Measurements from ENCODE around the gene CNKSR1. TPM values are rescaled to one million over a fixed set of nuclear protein-coding genes. Genes with fewer than 3 reads are reported as not detected.
A peak's percentile ranks its signal among the peaks of the same experiment; 100 is the strongest.

The CNKSR1 gene
- total RNA-seq, 2 experiments from 2014 or later = 4.5 to 6.0 TPM

DNA sequence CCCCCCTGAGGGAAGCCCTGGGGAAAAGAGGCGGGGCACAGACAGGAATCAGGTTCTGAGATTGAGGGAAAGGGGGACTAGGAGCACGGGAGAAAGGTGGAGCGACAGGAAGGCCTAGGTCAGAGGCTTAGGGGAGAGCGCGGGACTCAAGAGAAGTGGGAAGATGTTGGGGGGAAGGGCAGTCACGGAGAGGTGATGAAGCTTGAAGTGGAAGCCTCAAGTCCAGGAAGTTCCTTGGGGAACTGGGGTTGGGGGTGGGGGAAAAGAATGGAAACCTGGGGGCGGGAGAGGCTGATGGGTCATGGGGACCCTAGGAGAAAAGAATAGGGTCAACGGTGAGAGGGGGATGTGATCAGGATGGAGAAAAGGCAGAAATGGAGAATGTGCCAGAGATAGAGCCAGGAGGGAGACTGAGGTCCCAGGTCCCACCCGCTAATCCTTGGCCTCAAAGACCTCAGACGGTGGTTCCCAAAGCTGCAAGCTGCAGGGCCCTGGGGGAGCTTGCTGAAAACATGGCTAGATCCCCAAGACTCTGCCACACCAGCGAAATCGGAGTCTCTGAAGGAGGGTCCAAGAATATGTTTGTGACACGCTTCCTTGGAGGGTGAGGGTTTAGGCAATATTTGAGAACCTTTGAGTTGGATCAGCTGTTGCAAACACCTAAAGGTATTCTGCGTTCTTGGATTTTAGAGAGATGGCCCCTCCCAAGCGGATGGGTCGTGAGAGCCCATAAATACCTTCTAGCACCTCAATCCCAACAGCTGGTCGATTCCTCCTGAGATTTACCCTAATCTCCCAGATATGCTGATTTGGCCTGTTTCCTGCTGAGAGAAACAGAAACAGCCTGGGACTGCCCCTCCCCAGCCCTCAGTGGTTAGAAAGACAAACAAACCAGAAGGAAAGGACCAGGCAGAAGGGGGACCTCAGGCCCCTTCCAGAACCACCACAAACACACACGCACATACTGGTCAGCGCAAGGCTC lies 12.1 kb upstream of the CNKSR1 start:
- Mint-ChIP-seq H3K4me1 (peaks cover 20% of the 10 kb centered on the region), H3K27ac (no peak overlapping the region), H3K27me3 (peaks cover 32% of the 10 kb centered on the region), H3K36me3 (no peaks in the 10 kb centered on the region), H3K4me3 (peak overlapping the region; percentile 30), H3K9me3 (no peaks in the 10 kb centered on the region)
- ATAC-seq (ENCODE audit: low read depth) (no peak), DNase-seq (no peak)
- POLR2A ChIA-PET = no interaction called here

DNA sequence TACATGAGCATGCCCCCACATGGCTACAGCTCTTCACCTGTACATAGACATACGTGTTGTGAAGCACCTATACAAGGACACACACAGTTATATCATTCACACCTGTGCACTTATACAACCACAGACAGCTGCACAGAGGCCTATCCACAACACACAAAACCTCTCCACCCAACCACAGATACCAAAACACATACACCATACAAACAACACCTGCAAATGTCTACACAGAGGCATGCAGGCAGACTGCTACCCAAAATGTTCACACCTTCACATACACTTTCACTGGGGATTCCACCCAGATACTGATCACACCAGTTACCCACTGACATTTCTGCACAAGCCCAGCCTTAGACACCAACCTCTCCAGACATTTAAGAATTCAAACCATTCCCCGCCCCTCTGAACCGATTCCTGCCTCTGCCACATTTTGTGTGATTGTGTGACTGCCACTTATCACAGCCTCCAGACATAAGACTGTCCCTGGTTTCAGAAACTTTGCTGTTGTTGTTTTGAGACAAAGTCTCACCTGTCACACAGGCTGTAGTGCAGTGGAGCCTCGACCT lies 10.5 kb upstream of the CNKSR1 start:
- no peak for DNase-seq
- Mint-ChIP-seq H3K4me3 (no peak overlapping the region), H3K9me3 (no peaks in the 10 kb centered on the region), H3K4me1 (peaks cover 30% of the 10 kb centered on the region), H3K27me3 (peaks cover 28% of the 10 kb centered on the region), H3K36me3 (no peaks in the 10 kb centered on the region), H3K27ac (no peak overlapping the region)
- POLR2A ChIA-PET = no interaction called here
- ATAC-seq (ENCODE audit: low read depth) = no peak

DNA sequence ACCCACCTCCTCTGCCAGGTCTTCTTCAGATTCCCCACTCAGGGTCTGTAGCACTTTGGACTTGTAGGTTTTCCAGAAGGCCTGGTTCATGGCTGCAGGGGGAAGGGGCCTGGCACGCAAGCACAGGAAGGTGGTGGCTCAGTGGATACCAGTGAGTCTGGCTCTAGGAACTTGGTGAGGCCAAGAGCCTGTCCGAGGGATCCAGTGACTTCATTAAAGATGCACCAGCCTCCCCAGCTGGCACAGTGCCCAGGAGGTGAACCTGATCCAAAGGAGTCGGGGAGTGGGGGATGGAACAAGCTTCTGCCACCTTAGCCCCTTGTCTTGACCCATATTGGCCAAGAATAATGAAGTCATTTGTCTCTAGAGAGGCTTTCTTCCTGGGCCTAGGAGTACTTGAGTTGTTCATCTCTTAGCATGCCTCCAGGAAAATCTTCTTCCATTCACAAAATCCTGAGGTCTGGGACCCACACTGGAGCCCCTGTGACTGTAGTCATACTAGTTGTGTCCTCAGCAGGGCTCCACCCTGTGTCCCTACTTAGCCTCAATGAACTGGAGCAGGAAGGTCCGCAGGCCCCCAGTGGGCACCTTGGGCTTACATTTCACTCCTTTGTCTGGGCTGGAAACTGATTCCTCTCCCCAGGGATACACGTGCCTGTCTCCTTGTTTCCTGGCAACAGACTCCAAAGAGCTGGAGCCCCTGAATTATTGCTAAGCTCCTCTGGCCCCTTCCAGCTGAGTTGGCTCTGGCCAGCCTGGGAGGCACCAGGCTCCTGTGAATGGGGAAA lies 8.7 kb upstream of the CNKSR1 start, which contains the start of gene C1orf232:
TSS of gene C1orf232 (minus strand) at position 554 of the 788 bp plus-strand sequence. CDS start at position 90, 464 bp downstream.
- no peaks in the 10 kb centered on the region for H3K9me3 Mint-ChIP-seq
- peaks cover 15% of the 10 kb centered on the region for H3K27me3 Mint-ChIP-seq
- POLR2A ChIA-PET = interaction anchor here (1.8 to 2.8 kb wide), 2 partner anchors 33 to 66 kb away, joined by 11 to 21 read pairs; partner anchors contain the start of gene CEP85
- ATAC-seq (ENCODE audit: low read depth) (no peak), DNase-seq (no peak)
- no peaks in the 10 kb centered on the region for H3K36me3 Mint-ChIP-seq
- H3K27ac Mint-ChIP-seq = peak within 1 kb of the TSS; percentile 90
- peaks cover 26% of the 10 kb centered on the region for H3K4me1 Mint-ChIP-seq
- peak within 1 kb of the TSS; percentile 92 for H3K4me3 Mint-ChIP-seq

DNA sequence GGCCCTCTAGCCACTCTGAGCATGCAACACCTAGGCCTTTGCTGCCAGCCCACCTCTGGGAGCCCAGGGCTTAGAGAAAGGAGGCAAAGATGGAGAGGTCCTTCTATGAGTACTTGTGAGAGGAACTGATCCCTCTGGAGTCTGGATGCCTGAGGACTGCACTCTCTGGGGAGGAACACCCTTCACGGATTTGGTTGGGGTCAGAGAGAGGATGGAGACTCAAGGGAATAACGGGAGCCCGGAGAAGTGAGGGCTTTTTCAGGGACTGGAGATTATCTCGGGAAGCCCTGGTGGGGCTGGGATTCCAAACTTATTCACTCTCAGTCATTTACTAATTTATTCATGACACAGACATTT lies 8.1 kb upstream of the CNKSR1 start:
- Mint-ChIP-seq H3K4me1 (peaks cover 25% of the 10 kb centered on the region), H3K27ac (peak overlapping the region; percentile 73), H3K4me3 (peak overlapping the region; percentile 92), H3K36me3 (no peaks in the 10 kb centered on the region), H3K9me3 (no peaks in the 10 kb centered on the region), H3K27me3 (peaks cover 12% of the 10 kb centered on the region)
- ATAC-seq (ENCODE audit: low read depth) (no peak), DNase-seq (no peak)
- POLR2A ChIA-PET = interaction anchor here (0.6 to 2.8 kb wide), 7 partner anchors 12 to 195 kb away, joined by 3 to 21 read pairs (median 4); partner anchors contain the start of gene CEP85

DNA sequence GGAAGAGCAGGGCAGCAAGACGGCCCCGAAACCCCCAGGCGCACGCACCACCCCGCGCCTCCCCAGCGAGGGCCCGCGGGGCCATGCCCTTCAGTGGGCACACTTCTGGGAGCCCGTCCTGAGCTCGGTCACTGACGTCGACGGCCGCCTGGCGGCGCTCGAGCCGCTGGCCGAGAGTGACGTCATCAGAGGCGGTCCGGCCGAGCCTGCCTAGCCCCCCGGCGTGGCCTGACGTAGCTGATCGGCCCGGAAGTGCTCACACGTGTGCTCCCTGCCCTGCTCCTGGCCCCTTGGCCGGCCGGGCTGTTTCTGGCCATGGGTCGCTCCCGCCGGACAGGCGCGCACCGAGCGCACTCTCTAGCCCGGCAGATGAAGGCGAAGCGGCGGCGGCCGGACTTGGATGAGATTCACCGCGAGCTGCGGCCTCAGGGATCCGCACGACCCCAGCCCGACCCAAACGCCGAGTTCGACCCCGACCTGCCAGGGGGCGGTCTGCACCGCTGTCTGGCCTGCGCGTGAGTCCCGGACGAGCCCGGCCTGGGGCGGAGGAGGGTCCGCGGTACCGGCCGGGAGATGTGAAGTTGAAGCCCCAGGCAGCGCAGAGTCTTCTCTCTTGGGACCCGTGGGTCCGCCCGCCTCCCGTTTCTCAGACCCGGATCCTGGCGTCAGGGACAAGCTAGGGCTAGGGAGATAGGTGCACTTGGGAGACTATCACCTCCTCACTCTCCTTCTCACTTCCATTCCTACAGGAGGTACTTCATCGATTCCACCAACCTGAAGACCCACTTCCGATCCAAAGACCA lies 7.4 kb upstream of the CNKSR1 start, which contains the start of gene ZNF593:
TSS of gene ZNF593 (plus strand) at position 240 of the 803 bp plus-strand sequence. CDS start at position 316, 76 bp downstream.
- no peaks in the 10 kb centered on the region for H3K9me3 Mint-ChIP-seq
- peaks cover 9% of the 10 kb centered on the region for H3K27me3 Mint-ChIP-seq
- POLR2A ChIA-PET = interaction anchor here (0.6 to 2.8 kb wide), 11 partner anchors 12 to 194 kb away, joined by 3 to 21 read pairs (median 3); partner anchors contain the start of genes CEP85 and PDIK1L
- ATAC-seq (ENCODE audit: low read depth) (peak; percentile 88), DNase-seq (peak; percentile 94)
- peak within 1 kb of the TSS; percentile 92 for H3K4me3 Mint-ChIP-seq
- H3K27ac Mint-ChIP-seq = peak within 1 kb of the TSS; percentile 90
- H3K4me1 Mint-ChIP-seq = peaks cover 25% of the 10 kb centered on the region
- no peaks in the 10 kb centered on the region for H3K36me3 Mint-ChIP-seq

DNA sequence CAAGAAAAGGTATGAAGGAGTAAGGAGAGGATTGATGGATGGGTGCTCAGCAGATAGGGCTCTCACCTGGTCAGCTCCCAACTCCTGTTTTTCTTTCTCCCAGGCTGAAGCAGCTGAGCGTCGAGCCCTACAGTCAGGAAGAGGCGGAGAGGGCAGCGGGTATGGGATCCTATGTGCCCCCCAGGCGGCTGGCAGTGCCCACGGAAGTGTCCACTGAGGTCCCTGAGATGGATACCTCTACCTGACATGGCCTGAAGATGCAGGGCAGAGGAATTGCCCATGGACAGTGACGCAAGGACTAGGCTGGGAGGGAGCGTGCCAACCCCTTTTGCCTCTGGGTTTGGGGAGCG lies 6.8 kb upstream of the CNKSR1 start:
- ATAC-seq (ENCODE audit: low read depth) (no peak), DNase-seq (no peak)
- Mint-ChIP-seq H3K27me3 (peaks cover 3% of the 10 kb centered on the region), H3K4me1 (peaks cover 20% of the 10 kb centered on the region), H3K4me3 (peak overlapping the region; percentile 92), H3K36me3 (no peaks in the 10 kb centered on the region), H3K9me3 (no peaks in the 10 kb centered on the region), H3K27ac (peak overlapping the region; percentile 90)
- POLR2A ChIA-PET = interaction anchor here (0.6 to 2.8 kb wide), 6 partner anchors 16 to 64 kb away, joined by 3 to 21 read pairs (median 4); partner anchors contain the start of genes CEP85 and PDIK1L

DNA sequence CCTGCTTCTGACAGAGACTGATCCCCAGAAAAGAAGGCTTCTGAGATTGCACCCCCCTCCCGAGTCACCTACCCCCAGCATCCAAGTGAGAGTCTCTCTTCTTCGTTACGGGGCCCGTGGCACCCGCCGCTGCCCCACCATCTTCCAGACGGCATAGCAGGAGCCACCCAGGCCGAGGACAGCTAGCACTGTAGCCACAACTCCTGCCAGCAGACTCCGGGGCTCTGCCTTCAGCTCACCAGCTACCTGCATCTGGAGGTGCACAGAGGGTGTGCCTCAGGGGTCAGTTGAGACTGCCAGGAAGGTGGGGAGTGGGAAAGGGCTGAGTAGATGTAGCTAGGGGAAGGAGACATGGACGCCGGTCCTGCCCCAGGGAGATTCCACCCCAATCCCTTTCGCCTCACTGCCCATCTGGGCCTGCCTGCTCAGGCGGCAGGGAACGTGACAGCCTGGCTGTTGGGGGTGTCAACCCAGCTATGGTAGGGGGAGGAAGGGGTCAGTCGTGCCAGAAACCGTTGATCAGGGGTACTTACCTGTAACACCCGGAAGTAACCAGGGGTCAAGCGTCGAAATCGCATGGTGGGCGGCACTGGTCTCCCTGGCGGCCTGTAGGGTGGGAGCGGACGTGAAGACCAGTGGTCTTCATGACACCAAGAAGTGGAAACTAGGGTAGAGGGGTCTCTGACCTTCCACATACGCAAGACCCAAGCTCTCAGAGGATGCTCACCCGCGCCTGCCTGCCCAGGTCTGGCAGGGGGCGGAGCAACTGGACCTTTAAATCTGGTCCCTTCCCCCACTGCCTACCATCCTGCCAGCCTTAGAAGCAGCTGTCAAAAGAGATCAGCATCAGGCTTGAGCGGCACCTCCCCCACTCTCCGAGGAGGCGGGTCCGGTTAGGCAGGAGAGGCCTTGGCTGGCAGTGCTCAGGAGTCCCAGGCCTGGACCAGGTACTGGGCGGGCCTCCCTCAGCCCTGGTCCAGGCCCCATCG lies 5.9 kb upstream of the CNKSR1 start, which contains the start of gene ZNF593OS:
TSS of gene ZNF593OS (minus strand) at position 749 of the 989 bp plus-strand sequence. CDS start at position 578, 171 bp downstream.
- Mint-ChIP-seq H3K9me3 (no peaks in the 10 kb centered on the region), H3K36me3 (no peaks in the 10 kb centered on the region), H3K27me3 (no peaks in the 10 kb centered on the region), H3K27ac (peak within 1 kb of the TSS; percentile 90), H3K4me3 (peak within 1 kb of the TSS; percentile 92), H3K4me1 (peaks cover 19% of the 10 kb centered on the region)
- ATAC-seq (ENCODE audit: low read depth) = no peak
- POLR2A ChIA-PET = interaction anchor here (0.6 to 2.8 kb wide), 3 partner anchors 30 to 192 kb away, joined by 3 to 11 read pairs (median 3); partner anchors contain the start of gene CEP85
- DNase-seq = no peak

DNA sequence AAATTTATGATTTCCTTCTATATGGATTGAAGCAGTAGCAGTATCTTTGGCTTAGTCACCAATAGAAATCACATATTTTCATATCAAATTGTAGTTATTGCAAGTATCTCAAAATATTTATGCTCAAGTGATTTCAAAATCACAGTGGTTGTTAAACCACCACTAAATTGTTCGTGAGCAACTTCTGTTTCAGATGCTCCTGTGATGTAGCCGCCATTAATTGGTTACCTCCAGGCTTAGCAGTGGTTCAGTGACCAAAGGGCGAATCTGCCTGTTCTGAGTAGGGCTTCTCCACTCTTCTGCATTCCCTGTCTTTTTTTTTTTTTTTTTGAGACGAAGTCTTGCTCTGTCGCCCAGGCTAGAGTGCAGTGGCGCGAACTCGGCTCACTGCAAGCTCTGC lies 1.9 kb upstream of the CNKSR1 start:
- ATAC-seq (ENCODE audit: low read depth) (no peak), DNase-seq (no peak)
- Mint-ChIP-seq H3K27ac (no peak overlapping the region), H3K36me3 (no peaks in the 10 kb centered on the region), H3K27me3 (no peaks in the 10 kb centered on the region), H3K4me1 (peaks cover 8% of the 10 kb centered on the region), H3K4me3 (no peak overlapping the region), H3K9me3 (no peaks in the 10 kb centered on the region)
- POLR2A ChIA-PET = no interaction called here

DNA sequence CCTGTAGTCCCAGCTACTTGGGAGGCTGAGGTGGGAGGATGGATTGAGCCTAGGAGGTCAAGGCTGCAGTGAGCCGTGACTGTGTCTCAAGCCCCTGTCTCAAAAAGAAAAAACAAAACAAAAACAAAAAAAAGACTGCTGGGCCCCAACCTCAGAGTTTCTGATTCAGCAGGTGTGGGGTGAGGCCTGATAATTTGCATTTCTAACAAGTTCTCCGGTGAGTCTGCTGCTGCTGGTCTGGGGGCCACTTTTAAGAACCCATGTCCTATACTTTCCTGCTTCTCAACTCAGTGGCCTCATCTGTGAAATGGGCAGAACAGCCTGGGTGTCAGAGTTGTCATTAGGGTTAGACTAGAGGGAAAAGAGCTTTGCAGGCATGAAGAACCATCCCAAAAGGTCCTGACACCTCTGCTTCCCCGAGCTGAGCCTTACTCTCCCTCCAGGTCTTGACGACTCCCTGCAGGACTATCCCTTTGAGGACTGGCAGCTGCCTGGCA lies 2.8 kb downstream of the CNKSR1 start:
- no peaks in the 10 kb centered on the region for H3K27me3 Mint-ChIP-seq
- H3K27ac Mint-ChIP-seq = no peak overlapping the region
- no peaks in the 10 kb centered on the region for H3K4me1 Mint-ChIP-seq
- no peak for DNase-seq
- no peak for ATAC-seq (ENCODE audit: low read depth)
- no peaks in the 10 kb centered on the region for H3K36me3 Mint-ChIP-seq
- POLR2A ChIA-PET = no interaction called here
- no peak overlapping the region for H3K4me3 Mint-ChIP-seq
- H3K9me3 Mint-ChIP-seq = no peaks in the 10 kb centered on the region

DNA sequence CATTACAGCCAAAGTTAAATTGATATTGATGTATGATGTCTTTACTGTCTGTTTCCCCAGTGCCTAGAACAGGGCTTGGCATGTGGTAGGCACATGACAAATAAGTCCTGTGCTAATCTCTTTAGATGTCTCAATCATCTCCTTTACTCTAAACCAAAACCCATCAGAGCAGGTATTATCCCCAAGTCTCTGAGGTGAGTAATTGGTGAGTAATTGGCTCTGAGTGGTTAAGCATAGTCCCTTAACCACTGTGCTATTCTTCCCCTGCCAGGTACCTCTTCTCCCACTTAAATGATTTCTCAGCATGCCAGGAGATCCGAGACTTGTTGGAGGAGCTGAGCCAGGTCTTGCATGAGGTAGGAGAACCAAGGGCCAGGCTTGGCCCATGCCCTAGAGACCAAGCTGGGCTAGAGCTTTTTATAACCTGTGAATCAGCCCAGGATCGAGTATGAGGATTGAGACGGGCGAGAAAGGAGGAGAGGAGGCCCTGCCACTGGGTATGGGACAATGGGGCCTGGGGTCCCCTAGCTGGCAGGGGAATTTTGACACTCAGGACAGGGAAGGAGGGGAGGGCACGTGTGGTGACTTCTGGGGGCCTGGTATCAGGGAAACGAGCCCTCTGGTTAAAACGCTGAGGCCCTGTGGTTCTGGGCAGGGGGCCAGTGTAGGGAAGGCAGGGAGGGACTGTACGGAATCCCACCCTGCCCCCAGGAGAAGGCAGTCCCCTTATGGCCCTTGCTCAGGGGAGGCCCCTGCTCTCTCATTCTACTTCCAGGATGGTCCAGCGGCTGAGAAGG lies 4.5 kb downstream of the CNKSR1 start:
- Mint-ChIP-seq H3K27ac (no peak overlapping the region), H3K4me3 (no peak overlapping the region), H3K27me3 (no peaks in the 10 kb centered on the region), H3K4me1 (no peaks in the 10 kb centered on the region), H3K36me3 (no peaks in the 10 kb centered on the region), H3K9me3 (no peaks in the 10 kb centered on the region)
- ATAC-seq (ENCODE audit: low read depth) (no peak), DNase-seq (no peak)
- POLR2A ChIA-PET = interaction anchor here (0.6 kb wide), 1 partner anchor 12 kb away, joined by 3 read pairs; the partner anchor contains the start of gene ZNF593

DNA sequence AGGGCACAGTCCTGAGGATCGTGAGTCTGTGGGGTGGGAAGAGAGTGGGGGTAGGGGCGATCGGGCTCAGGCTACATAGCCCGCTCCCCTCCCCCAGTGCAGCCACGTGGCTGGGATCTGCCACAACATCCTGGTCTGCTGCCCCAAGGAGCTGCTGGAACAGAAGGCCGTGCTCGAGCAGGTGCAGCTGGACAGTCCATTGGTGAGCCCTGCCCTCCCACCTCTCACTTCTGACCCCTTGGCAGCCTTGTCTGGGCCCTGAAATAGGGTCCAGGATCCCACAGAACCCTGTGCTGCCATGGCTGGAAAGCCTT lies 5.0 kb downstream of the CNKSR1 start:
- no peak overlapping the region for H3K27ac Mint-ChIP-seq
- H3K36me3 Mint-ChIP-seq = no peaks in the 10 kb centered on the region
- H3K4me1 Mint-ChIP-seq = no peaks in the 10 kb centered on the region
- DNase-seq (no peak), ATAC-seq (ENCODE audit: low read depth) (no peak)
- no peak overlapping the region for H3K4me3 Mint-ChIP-seq
- POLR2A ChIA-PET = no interaction called here
- H3K27me3 Mint-ChIP-seq = no peaks in the 10 kb centered on the region
- no peaks in the 10 kb centered on the region for H3K9me3 Mint-ChIP-seq
